Endothelial cell of umbilical vein (primary cell): ENCODE data around the gene DBF4B.

Source experiments
- CTCF ChIP-seq, 2 donors: IDR thresholded peaks; 1 replicate in 1 of 2; 2 replicates in 1 of 2; pipeline ENCODE4 v1.5.1; 2011; ENCODE audit warnings: low read length in 2 of 2, mild to moderate bottlenecking in 2 of 2, moderate library complexity in 2 of 2, control low read depth in 1 of 2, inconsistent platforms in 1 of 2, low read depth in 1 of 2; ENCODE audit not compliant: insufficient read depth in 1 of 2; ENCODE audit errors: extremely low read depth in 1 of 2
- EZH2 ChIP-seq: IDR thresholded peaks from 2 replicates; pipeline ENCODE4 v1.6.1; 2012; ENCODE audit warnings: borderline replicate concordance, low read depth, mild to moderate bottlenecking, moderate library complexity, low read length, inconsistent platforms; ENCODE audit not compliant: severe bottlenecking
- FOS ChIP-seq: IDR thresholded peaks from 2 replicates; pipeline ENCODE4 v1.6.1; 2011; ENCODE audit warnings: mild to moderate bottlenecking, low read length, moderate library complexity, borderline replicate concordance; ENCODE audit not compliant: insufficient read depth
- GATA2 ChIP-seq: IDR thresholded peaks from 2 replicates; pipeline ENCODE4 v1.7.0; 2011; ENCODE audit warnings: low read depth, mild to moderate bottlenecking, moderate library complexity, mixed read lengths, low read length; ENCODE audit not compliant: insufficient read length, insufficient read depth
- JUN ChIP-seq: IDR thresholded peaks from 2 replicates; pipeline ENCODE4 v1.6.1; 2011; ENCODE audit warnings: borderline replicate concordance, low read depth; ENCODE audit not compliant: insufficient read length, insufficient read depth
- MAX ChIP-seq: IDR thresholded peaks from 2 replicates; pipeline ENCODE4 v1.6.1; 2011; ENCODE audit not compliant: insufficient read depth, insufficient read length
- MYC ChIP-seq: IDR thresholded peaks from one replicate; pipeline ENCODE4 v1.6.1; 2011; ENCODE audit warnings: mild to moderate bottlenecking, low read depth, low read length
- POLR2A ChIP-seq: IDR thresholded peaks from 2 replicates; pipeline ENCODE4 v1.6.1; 2012; ENCODE audit warnings: low read depth, mild to moderate bottlenecking, control low read depth, low read length
- POLR2AphosphoS5 ChIP-seq: IDR thresholded peaks from 2 replicates; pipeline ENCODE4 v1.6.1; 2012; ENCODE audit warnings: low read depth, mild to moderate bottlenecking, control low read depth, low read length, moderate library complexity; ENCODE audit not compliant: insufficient read depth

- TF ChIP-seq CTCF (IDR thresholded peaks at IDR 0.05; ENCODE audit: extremely low read depth in 1 of 2, insufficient read depth in 1 of 2, low read depth in 1 of 2, low read length in 2 of 2) (no peak), POLR2A (no peak), FOS (no peak), POLR2AphosphoS5 (no peak), MAX (no peak), GATA2 (no peak), EZH2 (no peak), MYC (no peak), JUN (no peak)
Measured at GRCh38 chr17:44796731-44797130, 88.3 kb downstream of the DBF4B start.
